H1 (cell line): ENCODE measurements around the gene TAX1BP1. TPM values are rescaled to one million over a fixed set of nuclear protein-coding genes. Genes with fewer than 3 reads are reported as not detected.

ENCODE experiments used
- CTCF ChIA-PET: fragments of 300-600 bp; sonication (Branson Sonifier 250); formaldehyde crosslinking; loops from one replicate; lab custom pipeline; 2021; ENCODE audit not compliant: partially characterized antibody; lab: Charles Lee
- POLR2A ChIA-PET: fragments of 300-600 bp; sonication (Branson Sonifier 250); formaldehyde crosslinking; loops from one replicate; lab custom pipeline; 2021; ENCODE audit warnings: inconsistent platforms; ENCODE audit not compliant: partially characterized antibody; lab: Charles Lee
- DNase-seq, 2 experiments: peaks; one replicate each; pipeline versions ENCODE4 v3.0.0 to v3.0.0-alpha.2; 2010 to 2022; ENCODE audit warnings: low spot score in 2 of 2, low read depth in 1 of 2, mixed read lengths in 1 of 2
- FAIRE-seq: peaks from 2 replicates; lab custom pipeline; 2011; peaks lifted over from hg19 to GRCh38; lab: Jason Lieb, UNC
- H2AFZ ChIP-seq: 2 replicates; pipeline ENCODE4 v1.8.1; 2012; ENCODE audit warnings: low read length, inconsistent platforms
- H2AK5ac ChIP-seq: 2 replicates; pipeline ENCODE4 v1.6.1; 2013; ENCODE audit warnings: low read depth, low read length
- H2BK120ac ChIP-seq: replicated peaks from 2 replicates; pipeline ENCODE3; 2013; ENCODE audit warnings: low read depth, low read length, inconsistent platforms
- H2BK12ac ChIP-seq: 2 replicates; pipeline ENCODE4 v1.6.1; 2013; ENCODE audit warnings: low read depth, low read length
- H2BK15ac ChIP-seq: 2 replicates; pipeline ENCODE4 v1.6.1; 2013; ENCODE audit warnings: low read length
- H2BK20ac ChIP-seq: 2 replicates; pipeline ENCODE4 v1.6.1; 2013; ENCODE audit warnings: low read length
- H2BK5ac ChIP-seq: 2 replicates; pipeline ENCODE4 v1.6.1; 2013; ENCODE audit warnings: low read depth, low read length
- H3K14ac ChIP-seq: 2 replicates; pipeline ENCODE4 v1.6.1; 2013; ENCODE audit warnings: inconsistent platforms; ENCODE audit not compliant: insufficient read length
- H3K18ac ChIP-seq: 2 replicates; pipeline ENCODE4 v1.6.1; 2013; ENCODE audit warnings: low read length; ENCODE audit errors: extremely low read depth
- H3K23ac ChIP-seq: 2 replicates; pipeline ENCODE4 v1.6.1; 2013; ENCODE audit warnings: inconsistent platforms; ENCODE audit not compliant: insufficient read length
- H3K23me2 ChIP-seq: 2 replicates; pipeline ENCODE4 v1.6.1; 2013; ENCODE audit warnings: low read depth, low read length
- H3K27ac ChIP-seq: 2 replicates; pipeline ENCODE4 v1.6.1; 2011; ENCODE audit warnings: low read depth, low read length, inconsistent platforms
- H3K27me3 ChIP-seq, 4 experiments: replicated peaks in 1 of 4; 1 replicate in 1 of 4; 2 replicates in 3 of 4; pipeline versions ENCODE4 v1.6.1 to v1.8.1; 2011 to 2013; ENCODE audit warnings: low read length in 3 of 4, mild to moderate bottlenecking in 3 of 4, inconsistent platforms in 2 of 4, mixed read lengths in 2 of 4, moderate library complexity in 1 of 4; ENCODE audit not compliant: control insufficient read depth in 3 of 4, insufficient read depth in 3 of 4; ENCODE audit errors: extremely low read depth in 1 of 4
- H3K36me3 ChIP-seq, 4 experiments: 2 replicates each; pipeline versions ENCODE4 v1.6.1 to v1.8.1; 2011 to 2013; ENCODE audit warnings: mild to moderate bottlenecking in 4 of 4, low read length in 3 of 4, moderate library complexity in 2 of 4, control low read depth in 1 of 4, inconsistent platforms in 1 of 4; ENCODE audit not compliant: insufficient read depth in 4 of 4, control insufficient read depth in 2 of 4
- H3K4ac ChIP-seq: replicated peaks from 2 replicates; pipeline ENCODE3; 2013; ENCODE audit warnings: low read length, low read depth, mixed read lengths, inconsistent platforms; ENCODE audit not compliant: insufficient read length
- H3K4me1 ChIP-seq, 4 experiments: replicated peaks in 1 of 4; 1 replicate in 1 of 4; 2 replicates in 3 of 4; pipeline versions ENCODE4 v1.6.1 to v1.8.1; 2011 to 2013; ENCODE audit warnings: low read length in 3 of 4, inconsistent platforms in 2 of 4, mixed read lengths in 1 of 4; ENCODE audit not compliant: insufficient read depth in 4 of 4, control insufficient read depth in 3 of 4
- H3K4me2 ChIP-seq, 2 experiments: 2 replicates each; pipeline versions ENCODE4 v1.6.1 to v1.8.1; 2011 to 2013; ENCODE audit warnings: low read depth in 2 of 2, low read length in 2 of 2, control low read depth in 1 of 2, inconsistent platforms in 1 of 2, mild to moderate bottlenecking in 1 of 2; ENCODE audit not compliant: insufficient read depth in 1 of 2
- H3K4me3 ChIP-seq, 4 experiments: fragments of 200-600, 300-600 bp in 1 of 4; sonication (generic), shearing (Covaris generic), sonication (Bioruptor Twin) in 1 of 4; 2 replicates each; pipeline versions ENCODE4 v1.5.1 to v1.8.1; 2011 to 2016; ENCODE audit warnings: low read length in 4 of 4, low read depth in 3 of 4, control low read depth in 2 of 4, inconsistent platforms in 2 of 4, mild to moderate bottlenecking in 2 of 4, mixed read lengths in 1 of 4, moderate library complexity in 1 of 4; ENCODE audit not compliant: insufficient read depth in 2 of 4; ENCODE audit errors: extremely low read depth in 1 of 4
- H3K56ac ChIP-seq: replicated peaks from 2 replicates; pipeline ENCODE3; 2013; ENCODE audit warnings: low read depth, mild to moderate bottlenecking, mixed read lengths, low read length, inconsistent platforms; ENCODE audit not compliant: insufficient read length
- H3K79me1 ChIP-seq: 2 replicates; pipeline ENCODE4 v1.6.1; 2013; ENCODE audit warnings: low read depth, low read length, control low read depth
- H3K79me2 ChIP-seq, 2 experiments: 2 replicates each; pipeline versions ENCODE4 v1.6.1 to v1.8.1; 2012 to 2013; ENCODE audit warnings: low read length in 2 of 2, mild to moderate bottlenecking in 2 of 2, inconsistent platforms in 1 of 2; ENCODE audit not compliant: insufficient read depth in 2 of 2, control insufficient read depth in 1 of 2
- H3K9ac ChIP-seq, 4 experiments: replicated peaks in 1 of 4; 1 replicate in 1 of 4; 2 replicates in 3 of 4; pipeline versions ENCODE4 v1.6.1 to v1.8.1; 2011 to 2013; ENCODE audit warnings: low read depth in 3 of 4, low read length in 3 of 4, control low read depth in 2 of 4, mild to moderate bottlenecking in 2 of 4, moderate library complexity in 2 of 4, inconsistent platforms in 1 of 4; ENCODE audit errors: extremely low read depth in 1 of 4
- H3K9me3 ChIP-seq, 2 experiments: 2 replicates each; pipeline versions ENCODE4 v1.6.1 to v1.8.1; 2012 to 2013; ENCODE audit warnings: mild to moderate bottlenecking in 2 of 2, moderate library complexity in 2 of 2, control low read depth in 1 of 2, inconsistent platforms in 1 of 2, low read depth in 1 of 2, low read length in 1 of 2, mixed read lengths in 1 of 2; ENCODE audit not compliant: insufficient read depth in 2 of 2
- H4K20me1 ChIP-seq, 2 experiments: replicated peaks in 1 of 2; 2 replicates each; pipeline versions ENCODE3 to v1.8.1; 2011 to 2013; ENCODE audit warnings: inconsistent platforms in 2 of 2, low read length in 2 of 2, mild to moderate bottlenecking in 1 of 2; ENCODE audit not compliant: insufficient read depth in 2 of 2, control insufficient read depth in 1 of 2
- H4K5ac ChIP-seq: 2 replicates; pipeline ENCODE4 v1.6.1; 2013; ENCODE audit warnings: low read length, low read depth, mixed read lengths, inconsistent platforms; ENCODE audit not compliant: insufficient read length
- H4K8ac ChIP-seq: 2 replicates; pipeline ENCODE4 v1.8.0; 2013; ENCODE audit warnings: mild to moderate bottlenecking, moderate library complexity, low read length, inconsistent platforms; ENCODE audit not compliant: insufficient read depth; ENCODE audit errors: extremely low read depth
- H4K91ac ChIP-seq: replicated peaks from 2 replicates; pipeline ENCODE3; 2013; ENCODE audit warnings: low read length, mixed read lengths, inconsistent platforms; ENCODE audit not compliant: insufficient read length
- ATF2 ChIP-seq: IDR thresholded peaks from 2 replicates; pipeline ENCODE4 v1.6.1; 2012; ENCODE audit warnings: low read length, inconsistent platforms
- BCL11A ChIP-seq, 2 experiments: IDR thresholded peaks; one replicate each; pipeline ENCODE4 v1.6.1; 2011; ENCODE audit warnings: low read depth in 2 of 2, low read length in 2 of 2, mild to moderate bottlenecking in 2 of 2
- CHD1 ChIP-seq: IDR thresholded peaks from 2 replicates; pipeline ENCODE4 v1.6.1; 2012; ENCODE audit warnings: low read depth, low read length, improper control_type of control experiment
- E2F6 ChIP-seq: IDR thresholded peaks from 2 replicates; pipeline ENCODE4 v1.6.1; 2012; ENCODE audit warnings: inconsistent platforms
- EP300 ChIP-seq, 2 experiments: IDR thresholded peaks; 1 replicate in 1 of 2; 2 replicates in 1 of 2; pipeline ENCODE4 v1.6.1; 2011 to 2012; ENCODE audit warnings: low read depth in 2 of 2, low read length in 2 of 2, mild to moderate bottlenecking in 2 of 2, borderline replicate concordance in 1 of 2, inconsistent platforms in 1 of 2, moderate library complexity in 1 of 2
- MAFK ChIP-seq: IDR thresholded peaks from 2 replicates; pipeline ENCODE4 v1.6.1; 2012; ENCODE audit warnings: low read depth, mild to moderate bottlenecking, improper control_type of control experiment, low read length
- MAX ChIP-seq: IDR thresholded peaks from 2 replicates; pipeline ENCODE4 v1.6.1; 2012; ENCODE audit warnings: inconsistent platforms
- POLR2AphosphoS5 ChIP-seq: IDR thresholded peaks from 2 replicates; pipeline ENCODE4 v1.6.1; 2011; ENCODE audit warnings: low read depth, low read length
- RAD21 ChIP-seq, 2 experiments: IDR thresholded peaks in 1 of 2; conservative IDR thresholded peaks in 1 of 2; 2 replicates each; pipeline ENCODE4 v1.6.1; 2011; ENCODE audit warnings: low read depth in 2 of 2, low read length in 2 of 2, improper control_type of control experiment in 1 of 2, inconsistent platforms in 1 of 2, mild to moderate bottlenecking in 1 of 2, moderate library complexity in 1 of 2
- SP1 ChIP-seq: IDR thresholded peaks from 2 replicates; pipeline ENCODE4 v1.6.1; 2011; ENCODE audit warnings: low read depth, low read length
- TCF12 ChIP-seq: IDR thresholded peaks from 2 replicates; pipeline ENCODE4 v1.6.1; 2011; ENCODE audit warnings: low read depth, mild to moderate bottlenecking, low read length
- WGBS, 2 experiments: shearing (Covaris generic) in 1 of 2; methylation state at CpG; one replicate each; pipeline versions ENCODE4 v1.1.6 to v1.1.7; 2013 to 2015; ENCODE audit warnings: low lambda C conversion rate in 2 of 2, mixed read lengths in 2 of 2, inconsistent platforms in 1 of 2, low coverage in 1 of 2, missing lambda C conversion rate in 1 of 2; ENCODE audit not compliant: insufficient replicate concordance in 2 of 2, insufficient coverage in 1 of 2, insufficient read length in 1 of 2; ENCODE audit errors: extremely low coverage in 1 of 2, missing lambda C conversion rate in 1 of 2; 5-methylcytosine and 5-hydroxymethylcytosine counted together
- polyA plus RNA-seq, 7 experiments: library from polyadenylated mRNA; depleted of rRNA in 3 of 7; stranded (reverse) in 5 of 7; unstranded in 2 of 7; fragments of >200 nt in 5 of 7; fragments of 200-250 nt in 2 of 7; gene quantifications; 1 replicate in 5 of 7; 2 replicates in 1 of 7; 4 replicates in 1 of 7; pipeline versions ENCODE4 v1.2.1 to v1.2.3, GENCODE V29; 2011 to 2013; ENCODE audit warnings: missing spikeins in 2 of 7, mixed read lengths in 2 of 7
- total RNA-seq: library from RNA; stranded (reverse); fragmentation: NEBNext Ultra II Directional; extraction: Animal tissue kit (Norgen Biotek cat#: 25700); gene quantifications from 2 replicates; pipeline ENCODE4 v1.2.1, GENCODE V29; 2021

Gene TAX1BP1
- total and polyA plus RNA-seq, 2 of the 8 experiments (the other 6 are each of a cell fraction or from before 2014, with no cell fraction given) = 56.0 to 62.7 TPM

DNA sequence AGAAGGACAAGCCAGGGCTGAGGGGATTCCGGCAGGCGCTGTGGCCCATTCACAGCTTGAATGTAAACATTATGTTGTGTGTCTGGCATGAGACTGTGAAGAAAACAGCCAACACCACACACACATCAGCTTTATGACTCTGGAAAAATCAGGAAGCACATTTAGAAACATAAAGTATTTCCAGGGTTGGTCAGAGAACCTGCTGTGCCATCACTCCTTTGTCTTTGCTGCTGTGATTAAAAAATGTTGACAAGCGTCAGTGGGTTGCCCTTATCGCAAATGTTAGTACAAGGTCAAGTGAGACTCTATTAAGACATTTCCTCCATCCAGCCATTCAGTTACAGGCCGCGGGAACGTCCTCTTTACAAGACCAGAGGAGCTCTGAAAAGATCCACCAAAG is 95.4 kb downstream of the TAX1BP1 start:
- no peaks in the 10 kb centered on the region for H3K27me3 ChIP-seq
- no peak overlapping the region for H3K4ac ChIP-seq
- no peak overlapping the region for H3K14ac ChIP-seq
- H3K79me2 ChIP-seq = no peaks in the 10 kb centered on the region
- no peak overlapping the region for H4K5ac ChIP-seq
- H3K4me2 ChIP-seq = no peak overlapping the region
- no peak overlapping the region for H3K56ac ChIP-seq
- no peaks in the 10 kb centered on the region for H3K36me3 ChIP-seq
- H4K91ac ChIP-seq = no peak overlapping the region
- H2BK20ac ChIP-seq = no peak overlapping the region
- no peak overlapping the region for H3K4me3 ChIP-seq
- H3K4me1 ChIP-seq = peaks cover 0 to 4% (median 0%) of the 10 kb centered on the region in 4 experiments; a peak in 2 of 7 replicates
- no peaks in the 10 kb centered on the region for H4K20me1 ChIP-seq
- no peaks in the 10 kb centered on the region for H3K79me1 ChIP-seq
- ChIA-PET POLR2A (no interaction called here), CTCF (interaction anchor here (0.6 to 1.5 kb wide), 5 partner anchors 9 to 114 kb away, joined by 3 to 8 read pairs (median 5); no protein-coding TSS in a partner anchor)
- no peak overlapping the region for H2BK12ac ChIP-seq
- H3K9ac ChIP-seq = no peak overlapping the region
- DNase-seq (no peak), FAIRE-seq (no peak)
- H2AFZ ChIP-seq = no peak overlapping the region
- H3K9me3 ChIP-seq = no peaks in the 10 kb centered on the region
- no peak overlapping the region for H3K18ac ChIP-seq
- no peak overlapping the region for H3K23ac ChIP-seq
- H3K27ac ChIP-seq = no peak overlapping the region
- no peak overlapping the region; the same call in 1 of the 2 replicates for H2BK5ac ChIP-seq
- H2AK5ac ChIP-seq = no peak overlapping the region
- 90% methylated on average over 7 of the region's 7 CpGs; no CpG with 5 or more reads in 1 of the 2 experiments for WGBS, 2 experiments
- H4K8ac ChIP-seq = no peak overlapping the region
- H2BK15ac ChIP-seq = no peak overlapping the region
- no peak overlapping the region for H2BK120ac ChIP-seq
- no peaks in the 10 kb centered on the region for H3K23me2 ChIP-seq
- TF ChIP-seq RAD21 (IDR thresholded peaks at IDR 0.05 in 1 of 2, conservative IDR thresholded peaks at IDR 0.05 in 1 of 2; ENCODE audit: low read depth in 2 of 2, low read length in 2 of 2) (no peak), TCF12 (no peak), E2F6 (no peak), CHD1 (no peak), SP1 (no peak), POLR2AphosphoS5 (no peak), MAFK (no peak), MAX (no peak), ATF2 (no peak), EP300 (IDR thresholded peaks at IDR 0.05; ENCODE audit: borderline replicate concordance in 1 of 2, low read depth in 2 of 2, low read length in 2 of 2) (no peak), BCL11A (IDR thresholded peaks at IDR 0.05; ENCODE audit: low read depth in 2 of 2, low read length in 2 of 2) (no peak)
